ENCODE measurements around the gene CXADR.

GRCh38 chr21:17552410-17552809 is 39.6 kb downstream of the CXADR start:
- no peak for TF ChIP-seq ELF4 (IDR thresholded peaks at IDR 0.05)
- TF ChIP-seq SUZ12 (IDR thresholded peaks at IDR 0.05): no peak
- no peak for TF ChIP-seq BHLHE40 (IDR thresholded peaks at IDR 0.05; ENCODE audit: borderline replicate concordance)
- no peak for TF ChIP-seq FOXA1 (IDR thresholded peaks at IDR 0.05)

Measured in HEK293T (cell line).